ENCODE data around the gene DOCK1.

- TF ChIP-seq CTCF (IDR thresholded peaks at IDR 0.05; ENCODE audit: low read depth, low read length), result no peak
- no peak for TF ChIP-seq POLR2A (IDR thresholded peaks at IDR 0.05; ENCODE audit: extremely low read depth, insufficient read length)
- TF ChIP-seq MAX (IDR thresholded peaks at IDR 0.05; ENCODE audit: low read depth, low read length), result no peak
Observed at GRCh38 chr10:127013691-127014473, 108.7 kb downstream of the DOCK1 start.

Measured in NB4 (cell line).